ENCODE data around the gene DDX47. TPM values are rescaled to one million over a fixed set of nuclear protein-coding genes. Genes with fewer than 3 reads are reported as not detected.
"Not testable (repeated sequence)": the region's sequence is repeated elsewhere in the genome, so short reads cannot be mapped to it uniquely, and the experiment has no call there.

DDX47 gene
- total and polyA plus RNA-seq, 9 donors: 43.9 to 55.5 (median 50.2) TPM

- H3K4me3 ChIP-seq (ENCODE audit: low read length): no peak overlapping the region
- no peak overlapping the region for H3K27ac ChIP-seq (ENCODE audit: low read length)
- no peak for DNase-seq
- H3K27me3 ChIP-seq (ENCODE audit: control insufficient read depth, insufficient read depth, low read length): no peaks in the 10 kb centered on the region
- H3K36me3 ChIP-seq (ENCODE audit: control insufficient read depth, insufficient read depth, low read length): peaks cover 8% of the 10 kb centered on the region
- H3K4me1 ChIP-seq (ENCODE audit: control insufficient read depth, insufficient read depth, low read length): no peaks in the 10 kb centered on the region
- no peaks in the 10 kb centered on the region for H3K9me3 ChIP-seq (replicated peaks; ENCODE audit: control insufficient read depth, low read depth, low read length)
- WGBS (ENCODE audit: insufficient coverage): no CpG with 5 or more reads among the region's 1 CpG
Observed at GRCh38 chr12:12839003-12839395, 25.9 kb downstream of the DDX47 start.

- not testable (repeated sequence) for H3K4me3 ChIP-seq (ENCODE audit: low read length); H3K9me3 ChIP-seq (replicated peaks; ENCODE audit: control insufficient read depth, low read depth, low read length); DNase-seq; H3K36me3 ChIP-seq (ENCODE audit: control insufficient read depth, insufficient read depth, low read length); H3K27ac ChIP-seq (ENCODE audit: low read length); H3K27me3 ChIP-seq (ENCODE audit: control insufficient read depth, insufficient read depth, low read length); H3K4me1 ChIP-seq (ENCODE audit: control insufficient read depth, insufficient read depth, low read length)
- WGBS (ENCODE audit: insufficient coverage): 84% methylated on average over 3 of the region's 10 CpGs
Observed at GRCh38 chr12:12839439-12839838, 26.3 kb downstream of the DDX47 start.

DNA sequence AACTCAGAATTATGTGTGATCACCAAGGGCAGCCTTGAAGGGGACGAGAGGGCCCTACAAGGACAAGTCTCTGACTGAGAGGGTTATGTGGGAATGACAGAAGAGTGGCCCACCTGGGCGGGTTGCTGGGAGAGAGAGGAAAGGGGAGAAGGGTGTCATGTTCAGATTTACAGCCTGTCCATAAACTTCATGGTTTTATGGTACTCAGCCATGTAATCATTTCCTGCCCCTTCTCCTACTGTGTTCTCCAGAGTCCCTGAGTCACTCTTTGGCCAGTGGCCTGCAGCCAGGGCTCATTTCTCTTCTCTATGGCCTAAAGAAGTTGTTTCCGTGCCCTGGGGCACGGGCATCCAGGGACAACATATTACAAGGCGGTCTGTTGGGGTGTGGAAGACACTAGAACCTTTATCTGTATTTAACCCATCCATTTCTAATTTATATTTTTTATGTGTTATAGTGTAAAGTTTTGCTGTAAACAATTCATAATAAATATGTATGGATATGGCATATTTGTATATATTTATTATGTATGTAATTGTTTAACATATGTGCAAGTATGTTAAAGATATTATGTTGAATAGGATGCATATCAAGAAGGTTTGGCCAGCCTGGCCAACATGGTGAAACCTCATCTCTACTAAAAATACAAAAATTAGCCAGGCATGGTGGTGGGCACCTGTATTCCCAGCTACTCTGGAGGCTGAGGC, 26.9 kb downstream of the DDX47 start:
- H3K9me3 ChIP-seq (replicated peaks; ENCODE audit: control insufficient read depth, low read depth, low read length): no peaks in the 10 kb centered on the region
- peaks cover 5% of the 10 kb centered on the region for H3K36me3 ChIP-seq (ENCODE audit: control insufficient read depth, insufficient read depth, low read length)
- WGBS (ENCODE audit: insufficient coverage): no CpG with 5 or more reads among the region's 5 CpGs
- H3K27me3 ChIP-seq (ENCODE audit: control insufficient read depth, insufficient read depth, low read length): no peaks in the 10 kb centered on the region
- no peaks in the 10 kb centered on the region for H3K4me1 ChIP-seq (ENCODE audit: control insufficient read depth, insufficient read depth, low read length)
- no peak overlapping the region for H3K27ac ChIP-seq (ENCODE audit: low read length)
- no peak overlapping the region for H3K4me3 ChIP-seq (ENCODE audit: low read length)
- no peak for DNase-seq

GRCh38 chr12:12840580-12840899, 27.4 kb downstream of the DDX47 start:
- Histone ChIP-seq H3K36me3 (ENCODE audit: control insufficient read depth, insufficient read depth, low read length) (peaks cover 3% of the 10 kb centered on the region), H3K4me1 (ENCODE audit: control insufficient read depth, insufficient read depth, low read length) (no peaks in the 10 kb centered on the region), H3K27me3 (ENCODE audit: control insufficient read depth, insufficient read depth, low read length) (no peaks in the 10 kb centered on the region), H3K4me3 (ENCODE audit: low read length) (no peak overlapping the region), H3K27ac (ENCODE audit: low read length) (no peak overlapping the region), H3K9me3 (replicated peaks; ENCODE audit: control insufficient read depth, low read depth, low read length) (no peaks in the 10 kb centered on the region)
- WGBS (ENCODE audit: insufficient coverage): 85% methylated on average over 4 of the region's 5 CpGs
- no peak for DNase-seq

DNA sequence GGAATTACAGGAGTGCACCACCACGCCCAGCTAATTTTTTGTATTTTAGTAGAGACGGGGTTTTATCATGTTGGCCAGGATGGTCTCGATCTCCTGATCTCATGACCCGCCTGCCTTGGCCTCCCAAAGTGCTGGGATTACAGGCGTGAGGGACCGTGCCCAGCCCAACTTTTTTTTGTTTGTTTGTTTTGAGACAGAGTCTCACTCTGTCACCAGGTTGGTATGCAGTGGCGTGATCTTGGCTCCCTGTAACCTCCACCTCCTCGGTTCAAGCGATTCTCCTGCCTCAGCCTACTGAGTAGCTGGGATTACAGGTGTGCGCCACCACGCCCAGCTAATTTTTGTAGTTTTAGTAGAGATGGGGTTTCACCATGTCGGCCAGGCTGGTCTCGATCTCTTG, 28.3 kb downstream of the DDX47 start:
- WGBS (ENCODE audit: insufficient coverage): 94% methylated on average over 5 of the region's 13 CpGs
- not testable (repeated sequence) for H3K27ac ChIP-seq (ENCODE audit: low read length); DNase-seq; H3K4me1 ChIP-seq (ENCODE audit: control insufficient read depth, insufficient read depth, low read length); H3K9me3 ChIP-seq (replicated peaks; ENCODE audit: control insufficient read depth, low read depth, low read length); H3K27me3 ChIP-seq (ENCODE audit: control insufficient read depth, insufficient read depth, low read length); H3K4me3 ChIP-seq (ENCODE audit: low read length); H3K36me3 ChIP-seq (ENCODE audit: control insufficient read depth, insufficient read depth, low read length)

DNA sequence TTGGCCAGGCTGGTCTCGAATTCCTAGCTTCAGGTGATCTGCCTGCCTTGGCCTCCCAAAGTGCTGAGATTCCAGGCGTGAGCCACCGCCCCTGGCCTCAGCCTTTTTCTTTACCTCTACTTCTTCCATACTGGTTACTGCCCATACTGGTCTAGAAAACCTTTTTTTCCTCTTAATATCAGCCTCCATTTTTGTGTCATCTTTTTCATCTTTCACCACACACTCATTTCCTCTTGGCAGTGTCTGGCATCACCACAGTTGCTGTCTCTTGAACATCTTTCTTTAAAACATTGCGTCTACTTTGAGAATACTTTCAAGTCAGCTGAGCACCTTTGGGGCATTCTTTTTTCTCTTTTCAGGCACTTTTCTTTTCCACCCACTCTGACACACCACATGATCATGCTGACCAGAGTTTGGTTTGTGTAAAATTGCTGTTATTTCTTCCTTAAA, 32.7 kb downstream of the DDX47 start:
- Histone ChIP-seq H3K36me3 (ENCODE audit: control insufficient read depth, insufficient read depth, low read length) (no peaks in the 10 kb centered on the region), H3K27ac (ENCODE audit: low read length) (no peak overlapping the region), H3K9me3 (replicated peaks; ENCODE audit: control insufficient read depth, low read depth, low read length) (no peaks in the 10 kb centered on the region), H3K27me3 (ENCODE audit: control insufficient read depth, insufficient read depth, low read length) (no peaks in the 10 kb centered on the region), H3K4me1 (ENCODE audit: control insufficient read depth, insufficient read depth, low read length) (no peaks in the 10 kb centered on the region), H3K4me3 (ENCODE audit: low read length) (no peak overlapping the region)
- DNase-seq: no peak
- 100% methylated on average over 2 of the region's 4 CpGs for WGBS (ENCODE audit: insufficient coverage)

GRCh38 chr12:12846780-12847179, 33.6 kb downstream of the DDX47 start:
- WGBS (ENCODE audit: insufficient coverage): no CpG with 5 or more reads among the region's 3 CpGs
- not testable (repeated sequence) for H3K36me3 ChIP-seq (ENCODE audit: control insufficient read depth, insufficient read depth, low read length); H3K9me3 ChIP-seq (replicated peaks; ENCODE audit: control insufficient read depth, low read depth, low read length); H3K4me3 ChIP-seq (ENCODE audit: low read length); H3K4me1 ChIP-seq (ENCODE audit: control insufficient read depth, insufficient read depth, low read length); DNase-seq; H3K27ac ChIP-seq (ENCODE audit: low read length); H3K27me3 ChIP-seq (ENCODE audit: control insufficient read depth, insufficient read depth, low read length)

GRCh38 chr12:12853435-12853834, 40.3 kb downstream of the DDX47 start:
- no peak for DNase-seq
- no peak overlapping the region for H3K4me3 ChIP-seq (ENCODE audit: low read length)
- H3K4me1 ChIP-seq (ENCODE audit: control insufficient read depth, insufficient read depth, low read length): no peaks in the 10 kb centered on the region
- H3K27me3 ChIP-seq (ENCODE audit: control insufficient read depth, insufficient read depth, low read length): no peaks in the 10 kb centered on the region
- WGBS (ENCODE audit: insufficient coverage): no CpG with 5 or more reads among the region's 3 CpGs
- no peaks in the 10 kb centered on the region for H3K9me3 ChIP-seq (replicated peaks; ENCODE audit: control insufficient read depth, low read depth, low read length)
- H3K36me3 ChIP-seq (ENCODE audit: control insufficient read depth, insufficient read depth, low read length): no peaks in the 10 kb centered on the region
- H3K27ac ChIP-seq (ENCODE audit: low read length): no peak overlapping the region

GRCh38 chr12:12859690-12860089, 46.5 kb downstream of the DDX47 start:
- WGBS (ENCODE audit: insufficient coverage): no CpG with 5 or more reads among the region's 1 CpG
- H3K36me3 ChIP-seq (ENCODE audit: control insufficient read depth, insufficient read depth, low read length): no peaks in the 10 kb centered on the region
- H3K27me3 ChIP-seq (ENCODE audit: control insufficient read depth, insufficient read depth, low read length): no peaks in the 10 kb centered on the region
- no peak overlapping the region for H3K27ac ChIP-seq (ENCODE audit: low read length)
- no peak overlapping the region for H3K4me3 ChIP-seq (ENCODE audit: low read length)
- H3K4me1 ChIP-seq (ENCODE audit: control insufficient read depth, insufficient read depth, low read length): no peaks in the 10 kb centered on the region
- no peaks in the 10 kb centered on the region for H3K9me3 ChIP-seq (replicated peaks; ENCODE audit: control insufficient read depth, low read depth, low read length)
- no peak for DNase-seq

DNA sequence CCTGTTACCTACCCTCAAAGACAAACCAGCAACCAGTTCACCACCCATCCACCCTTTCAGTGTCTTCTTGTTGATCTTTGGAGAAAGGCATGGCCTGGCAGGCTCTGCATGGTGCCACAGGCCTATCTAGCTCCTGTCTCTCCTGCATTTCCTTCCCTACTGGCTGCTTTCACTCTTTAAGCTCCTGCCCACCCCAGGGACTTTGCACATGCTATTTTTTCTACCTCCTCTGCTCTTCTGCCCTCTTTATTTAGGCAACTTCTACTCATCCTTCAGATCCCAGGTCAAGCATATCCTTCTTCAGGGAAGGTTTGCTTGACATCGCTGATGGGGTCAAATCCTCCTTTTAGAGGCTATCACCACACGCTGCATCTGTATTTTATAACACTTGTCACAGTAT, 51.1 kb downstream of the DDX47 start:
- no peaks in the 10 kb centered on the region for H3K9me3 ChIP-seq (replicated peaks; ENCODE audit: control insufficient read depth, low read depth, low read length)
- no peak for DNase-seq
- H3K36me3 ChIP-seq (ENCODE audit: control insufficient read depth, insufficient read depth, low read length): no peaks in the 10 kb centered on the region
- no peaks in the 10 kb centered on the region for H3K4me1 ChIP-seq (ENCODE audit: control insufficient read depth, insufficient read depth, low read length)
- WGBS (ENCODE audit: insufficient coverage): no CpG with 5 or more reads among the region's 2 CpGs
- H3K4me3 ChIP-seq (ENCODE audit: low read length): no peak overlapping the region
- H3K27ac ChIP-seq (ENCODE audit: low read length): no peak overlapping the region
- H3K27me3 ChIP-seq (ENCODE audit: control insufficient read depth, insufficient read depth, low read length): no peaks in the 10 kb centered on the region
